T-helper 2 cell treated with Interferon-gamma antibody and Interleukin-4, amounts not matched to agents 5 μg/mL and 100 μg/mL, for 36 hours (primary cell): Measurements from ENCODE around the gene SLC2A11.
"Not testable (repeated sequence)": the region's sequence is repeated elsewhere in the genome, so short reads cannot be mapped to it uniquely, and the experiment has no call there.

Source experiments
- DNase-seq: peaks from one replicate; pipeline ENCODE4 v3.0.0; 2021; ENCODE audit warnings: low spot score
- H3K27ac Mint-ChIP-seq: one replicate; pipeline ENCODE4 v1.8.0; 2021; ENCODE audit warnings: mild to moderate bottlenecking, mixed read lengths
- H3K27me3 Mint-ChIP-seq: one replicate; pipeline ENCODE4 v1.8.0; 2021; ENCODE audit warnings: low read depth, mixed read lengths
- H3K36me3 Mint-ChIP-seq: one replicate; pipeline ENCODE4 v1.8.0; 2021; ENCODE audit warnings: low read depth, mixed read lengths
- H3K4me1 Mint-ChIP-seq: one replicate; pipeline ENCODE4 v1.8.0; 2021; ENCODE audit warnings: low read depth, mixed read lengths
- H3K4me3 Mint-ChIP-seq: one replicate; pipeline ENCODE4 v1.8.0; 2022; ENCODE audit warnings: mild to moderate bottlenecking, moderate library complexity, mixed read lengths
- H3K9me3 Mint-ChIP-seq: one replicate; pipeline ENCODE4 v1.8.0; 2021; ENCODE audit warnings: mixed read lengths

SLC2A11 gene

DNA sequence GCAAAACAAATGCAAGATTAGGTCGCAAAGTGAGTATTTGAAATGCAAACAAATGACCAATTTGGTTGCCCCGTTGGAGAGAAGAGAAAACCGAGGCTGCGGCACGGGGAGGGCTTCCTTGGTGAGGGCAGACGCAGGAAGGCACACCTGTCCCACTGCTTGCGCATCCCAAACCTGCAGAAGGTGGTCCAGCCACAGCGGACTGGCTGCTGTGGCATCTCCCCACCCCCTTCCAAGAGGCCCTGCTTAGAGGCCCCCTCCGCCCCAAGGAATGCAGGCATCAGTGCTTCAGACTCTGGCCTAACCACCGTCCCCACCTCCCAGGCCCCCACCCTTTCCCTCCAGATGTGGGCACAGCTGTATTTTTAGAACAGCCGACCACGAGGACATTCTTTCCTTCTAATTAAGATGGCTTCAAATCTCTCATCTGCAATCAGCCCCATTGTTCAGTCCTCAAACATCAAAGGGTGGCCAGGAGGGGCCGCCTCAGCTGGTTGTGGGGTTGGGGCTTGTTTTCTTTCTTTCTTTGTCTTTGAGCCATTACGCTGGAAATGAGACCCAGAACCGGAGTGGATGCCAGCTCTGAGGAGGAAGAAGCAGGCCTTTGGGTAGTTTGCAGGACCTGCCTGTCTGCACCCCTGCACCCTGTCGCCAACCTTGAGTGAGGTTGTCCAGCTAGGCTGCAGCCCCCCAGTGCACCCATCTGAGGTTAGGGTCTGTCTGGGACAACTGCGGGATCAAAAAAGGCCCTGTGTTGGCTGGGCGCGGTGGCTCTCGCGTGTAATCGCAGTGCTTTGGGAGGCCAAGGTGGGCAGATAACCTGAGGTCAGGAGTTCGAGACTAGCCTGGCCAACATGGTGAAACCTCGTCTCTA, 9.4 kb upstream of the SLC2A11 start:
- Mint-ChIP-seq H3K4me3 (no peak overlapping the region), H3K4me1 (peaks cover 1% of the 10 kb centered on the region)

DNA sequence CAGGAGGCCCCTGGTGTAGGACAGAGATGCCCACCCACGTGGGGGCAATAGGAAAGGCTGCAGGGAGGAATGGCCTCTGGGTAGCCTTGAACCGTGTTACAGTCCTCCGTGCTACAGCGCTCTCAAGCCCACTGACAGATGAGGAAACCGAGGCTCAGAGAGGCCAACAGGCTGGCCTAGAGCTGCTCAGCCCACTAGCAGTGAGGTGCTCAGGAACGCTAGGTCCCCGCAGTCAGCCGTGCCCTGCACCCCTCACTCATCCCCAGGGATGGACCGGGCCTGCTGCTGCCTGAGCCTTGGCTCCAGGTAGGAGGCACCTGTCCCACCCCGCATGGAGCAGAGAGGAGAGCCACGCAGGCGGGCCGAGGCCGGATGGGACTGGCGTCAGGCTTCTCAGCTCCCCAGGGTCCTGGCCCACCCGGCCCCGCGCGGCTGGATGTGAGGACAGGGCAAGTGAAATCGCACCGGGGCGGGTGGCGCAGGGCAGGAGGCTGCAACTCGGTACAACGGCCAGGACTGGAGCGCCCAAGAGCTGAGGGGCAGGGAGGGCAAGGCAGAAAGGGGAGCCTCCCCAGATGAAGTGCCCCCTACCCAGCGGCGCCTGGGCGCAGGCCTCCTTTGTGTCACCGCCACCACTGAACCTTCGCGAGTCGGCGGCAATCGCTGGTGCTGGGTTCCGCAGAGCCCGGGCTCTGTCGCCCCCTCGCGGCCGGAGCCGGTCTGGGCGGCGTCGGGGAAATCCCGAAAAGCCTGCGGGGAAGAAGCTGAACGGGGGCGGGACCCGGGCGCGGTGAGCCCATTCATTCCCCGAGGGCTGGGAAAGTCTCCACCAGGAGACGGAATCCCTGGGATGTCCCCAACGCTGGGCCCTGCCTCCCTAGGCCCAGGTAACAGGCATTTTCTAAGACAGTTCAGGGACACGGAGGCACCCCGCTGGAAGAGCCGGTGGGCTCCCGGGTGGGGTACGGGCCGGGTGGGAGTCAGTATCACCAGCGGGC, 8.4 kb upstream of the SLC2A11 start:
- no peaks in the 10 kb centered on the region for H3K36me3 Mint-ChIP-seq
- no peaks in the 10 kb centered on the region for H3K9me3 Mint-ChIP-seq
- H3K4me3 Mint-ChIP-seq = no peak overlapping the region
- no peak overlapping the region for H3K27ac Mint-ChIP-seq
- H3K27me3 Mint-ChIP-seq = peaks cover 5% of the 10 kb centered on the region
- peaks cover 1% of the 10 kb centered on the region for H3K4me1 Mint-ChIP-seq
- DNase-seq = peak; percentile 85

More for the DNA sequence above, 9.4 kb upstream of the SLC2A11 start:
- Mint-ChIP-seq H3K36me3 (no peaks in the 10 kb centered on the region), H3K9me3 (no peaks in the 10 kb centered on the region), H3K27me3 (peaks cover 5% of the 10 kb centered on the region), H3K27ac (no peak overlapping the region)
- DNase-seq = no peak

DNA sequence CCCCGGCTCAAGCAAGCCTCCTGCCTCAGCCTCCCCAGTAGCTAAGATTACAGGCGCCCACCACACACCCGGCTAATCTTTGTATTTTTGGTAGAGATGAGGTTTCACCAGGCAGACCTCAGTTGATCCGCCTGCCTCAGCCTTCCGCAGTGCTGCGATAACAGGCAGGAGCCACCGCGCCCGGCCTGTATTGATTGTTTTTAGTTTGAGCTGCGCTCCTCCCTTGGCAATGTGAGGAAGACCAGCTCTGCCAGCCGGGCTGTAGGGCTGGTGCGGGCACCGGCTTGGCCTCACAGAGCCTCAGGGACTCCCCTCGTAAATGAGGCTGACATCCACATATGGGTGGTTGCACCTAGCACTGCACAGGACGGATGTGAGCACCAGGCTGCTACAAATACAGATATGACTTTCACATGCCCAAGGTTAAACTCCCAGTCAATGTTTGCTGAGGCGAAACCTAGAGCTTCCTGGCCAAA, 7.5 kb upstream of the SLC2A11 start:
- Mint-ChIP-seq H3K4me1 (peaks cover 1% of the 10 kb centered on the region), H3K4me3 (no peak overlapping the region), H3K27me3 (peaks cover 5% of the 10 kb centered on the region), H3K27ac (no peak overlapping the region), H3K9me3 (no peaks in the 10 kb centered on the region), H3K36me3 (no peaks in the 10 kb centered on the region)
- DNase-seq = no peak

DNA sequence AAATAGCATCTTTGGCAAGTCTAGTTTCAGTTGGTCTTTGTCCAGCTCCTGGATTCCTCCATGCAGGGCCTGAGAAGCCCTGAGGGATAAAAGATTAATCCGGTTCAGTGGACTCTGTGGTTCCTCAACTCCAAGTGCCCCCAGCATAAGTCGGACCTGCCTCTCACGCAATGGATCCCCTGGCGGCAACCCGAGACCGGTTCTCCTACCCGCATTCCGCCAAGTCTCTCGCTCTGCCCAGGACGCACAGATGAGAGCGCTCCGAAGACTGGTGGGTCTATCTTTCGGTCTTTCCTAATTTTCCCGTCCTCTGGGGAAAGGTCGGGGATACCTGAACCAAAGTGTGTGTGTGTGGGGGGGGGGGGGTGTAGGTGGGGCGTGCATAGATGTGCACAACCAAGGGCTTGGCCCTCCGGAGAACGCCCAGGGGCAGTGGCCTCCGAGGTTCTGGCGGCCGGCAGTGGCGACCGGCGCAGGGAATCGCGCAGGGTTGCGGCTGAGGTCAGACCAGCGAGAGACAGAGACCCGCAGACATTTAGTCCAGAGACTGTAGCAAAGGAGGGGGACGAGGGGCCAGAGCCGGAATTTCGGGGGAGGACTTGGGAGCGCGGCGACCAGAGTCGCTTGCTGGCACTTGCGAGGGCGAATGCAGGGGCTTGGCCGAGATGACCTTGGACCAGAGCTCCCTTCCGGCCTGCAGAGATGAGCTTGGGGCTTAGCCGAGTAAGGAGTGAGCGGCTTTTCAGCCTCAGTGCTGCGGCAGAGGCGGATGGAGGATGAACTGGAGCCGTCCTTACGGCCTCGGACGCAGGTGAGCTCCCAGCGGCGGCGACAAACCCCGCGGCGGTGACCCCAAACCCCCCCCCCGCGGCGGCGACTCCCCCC, 712 bp upstream of the SLC2A11 start:
- H3K4me1 Mint-ChIP-seq = peaks cover 13% of the 10 kb centered on the region
- peak overlapping the region; percentile 92 for H3K4me3 Mint-ChIP-seq
- no peaks in the 10 kb centered on the region for H3K36me3 Mint-ChIP-seq
- peaks cover 7% of the 10 kb centered on the region for H3K27me3 Mint-ChIP-seq
- no peaks in the 10 kb centered on the region for H3K9me3 Mint-ChIP-seq
- DNase-seq = peak; percentile 24
- peak overlapping the region; percentile 86 for H3K27ac Mint-ChIP-seq

DNA sequence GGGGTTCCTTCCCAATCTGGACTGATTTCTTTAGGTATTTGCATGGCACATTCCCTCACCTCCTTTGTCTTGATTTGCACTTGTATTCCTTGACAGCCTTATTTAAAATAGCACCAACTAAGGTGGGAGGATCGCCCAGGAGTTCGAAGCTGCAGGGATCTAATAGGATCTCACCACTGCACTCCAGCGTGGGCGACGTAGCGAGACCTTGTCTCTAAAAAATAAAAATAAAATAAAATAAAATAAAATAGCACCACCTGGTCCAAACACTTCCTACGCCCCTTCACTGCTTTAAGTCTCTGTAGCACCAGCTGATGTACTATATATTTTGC, 775 bp downstream of the SLC2A11 start:
- peak overlapping the region; percentile 92 for H3K4me3 Mint-ChIP-seq
- H3K9me3 Mint-ChIP-seq = no peaks in the 10 kb centered on the region
- no peaks in the 10 kb centered on the region for H3K36me3 Mint-ChIP-seq
- peaks cover 17% of the 10 kb centered on the region for H3K4me1 Mint-ChIP-seq
- peaks cover 7% of the 10 kb centered on the region for H3K27me3 Mint-ChIP-seq
- DNase-seq = no peak
- H3K27ac Mint-ChIP-seq = peak overlapping the region; percentile 75

DNA sequence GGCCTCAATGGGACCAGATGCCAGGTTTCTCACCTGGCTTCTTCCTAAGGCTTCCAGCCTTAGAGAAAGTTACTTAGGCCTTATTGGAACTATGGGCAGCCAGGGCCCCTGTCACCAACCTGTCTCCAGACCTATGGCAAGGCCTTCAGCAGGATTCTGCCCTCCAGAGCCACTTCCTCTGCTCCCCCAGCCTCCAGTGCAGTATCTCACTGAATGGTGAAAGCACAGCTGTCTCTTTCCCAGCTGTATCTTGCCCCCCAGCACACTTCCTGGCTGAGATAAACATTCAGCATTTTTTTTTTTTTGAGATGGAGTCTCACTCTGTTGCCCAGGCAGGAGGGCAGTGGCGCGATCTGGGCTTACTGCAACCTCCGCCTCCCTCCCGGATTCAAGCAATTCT, 1.5 kb downstream of the SLC2A11 start:
- Mint-ChIP-seq H3K9me3 (no peaks in the 10 kb centered on the region), H3K4me1 (peaks cover 17% of the 10 kb centered on the region), H3K27me3 (peaks cover 7% of the 10 kb centered on the region), H3K27ac (no peak overlapping the region), H3K4me3 (peak overlapping the region; percentile 92), H3K36me3 (no peaks in the 10 kb centered on the region)
- DNase-seq = no peak

DNA sequence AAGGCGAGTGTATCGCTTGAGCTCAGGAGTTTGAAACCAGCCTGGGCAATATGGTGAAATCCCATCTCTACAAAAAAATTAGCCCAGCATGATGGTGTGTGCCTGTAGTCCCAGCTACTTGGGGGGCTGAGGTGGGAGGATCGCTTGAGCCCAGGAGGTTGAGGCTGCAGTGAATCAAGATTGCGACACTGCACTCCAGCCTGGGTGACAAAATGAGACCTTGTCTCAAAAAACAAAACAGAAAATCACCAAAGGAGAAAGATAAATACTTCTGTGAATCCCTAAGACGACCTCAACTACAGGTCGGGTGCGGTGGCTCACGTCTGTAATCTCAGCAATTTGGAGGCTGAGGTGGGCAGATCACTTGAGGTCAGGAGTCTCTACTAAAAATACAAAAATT, 2.5 kb downstream of the SLC2A11 start:
- DNase-seq, H3K27me3 Mint-ChIP-seq, H3K36me3 Mint-ChIP-seq, H3K9me3 Mint-ChIP-seq, H3K27ac Mint-ChIP-seq, H3K4me3 Mint-ChIP-seq: not testable (repeated sequence)
- peaks cover 17% of the 10 kb centered on the region for H3K4me1 Mint-ChIP-seq

DNA sequence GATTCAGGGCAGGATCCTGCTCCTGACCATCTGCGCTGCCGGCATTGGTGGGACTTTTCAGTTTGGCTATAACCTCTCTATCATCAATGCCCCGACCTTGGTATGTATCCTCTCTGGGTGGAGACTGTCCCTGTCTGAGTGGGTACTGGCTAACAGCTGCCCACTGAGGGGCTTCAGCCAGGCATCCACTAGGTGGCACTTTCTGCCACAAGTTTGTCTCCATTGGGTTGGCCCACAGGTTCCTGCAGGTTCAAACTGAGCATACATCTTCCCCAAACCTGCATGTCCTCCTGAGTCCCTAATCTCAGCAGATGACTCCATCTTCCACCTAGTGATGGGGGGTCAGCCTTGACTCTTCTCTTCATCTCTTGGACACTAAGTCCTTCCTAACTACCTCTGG, 4.4 kb downstream of the SLC2A11 start:
- Mint-ChIP-seq H3K4me1 (peaks cover 17% of the 10 kb centered on the region), H3K27ac (no peak overlapping the region), H3K9me3 (no peaks in the 10 kb centered on the region), H3K36me3 (no peaks in the 10 kb centered on the region), H3K27me3 (peaks cover 3% of the 10 kb centered on the region), H3K4me3 (no peak overlapping the region)
- peak; percentile 36 for DNase-seq

DNA sequence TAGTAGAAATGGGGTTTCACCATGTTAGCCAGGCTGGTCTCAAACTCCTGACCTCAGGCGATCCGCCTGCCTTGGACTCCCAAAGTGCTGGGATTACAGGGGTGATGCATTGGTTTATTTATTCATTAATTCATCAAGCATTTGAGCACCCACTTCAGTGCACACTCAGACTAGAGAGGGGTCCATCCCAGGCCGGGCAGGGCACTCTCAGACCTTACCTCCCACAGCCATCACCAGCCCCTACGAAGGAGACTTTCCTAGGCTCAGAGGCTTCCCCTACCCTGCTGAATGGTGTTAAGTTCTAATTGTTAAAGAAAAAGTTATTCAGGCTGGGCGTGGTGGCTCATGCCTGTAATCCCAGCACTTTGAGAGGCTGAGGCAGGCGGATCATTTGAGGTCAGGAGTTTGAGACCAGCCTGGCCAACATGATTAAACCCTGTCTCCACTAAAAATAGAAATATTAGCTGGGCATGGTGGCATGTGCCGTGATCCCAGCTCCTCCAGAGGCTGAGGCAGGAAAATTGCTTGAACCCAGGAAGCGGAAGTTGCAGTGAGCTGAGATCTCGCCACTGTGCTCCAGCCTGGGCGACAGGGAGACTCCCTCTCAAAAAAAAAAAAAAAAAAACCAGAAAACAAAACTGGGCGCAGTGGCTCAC, 7.0 kb downstream of the SLC2A11 start:
- not testable (repeated sequence) for H3K9me3 Mint-ChIP-seq, H3K27me3 Mint-ChIP-seq, H3K36me3 Mint-ChIP-seq, H3K27ac Mint-ChIP-seq, H3K4me1 Mint-ChIP-seq, DNase-seq, H3K4me3 Mint-ChIP-seq

DNA sequence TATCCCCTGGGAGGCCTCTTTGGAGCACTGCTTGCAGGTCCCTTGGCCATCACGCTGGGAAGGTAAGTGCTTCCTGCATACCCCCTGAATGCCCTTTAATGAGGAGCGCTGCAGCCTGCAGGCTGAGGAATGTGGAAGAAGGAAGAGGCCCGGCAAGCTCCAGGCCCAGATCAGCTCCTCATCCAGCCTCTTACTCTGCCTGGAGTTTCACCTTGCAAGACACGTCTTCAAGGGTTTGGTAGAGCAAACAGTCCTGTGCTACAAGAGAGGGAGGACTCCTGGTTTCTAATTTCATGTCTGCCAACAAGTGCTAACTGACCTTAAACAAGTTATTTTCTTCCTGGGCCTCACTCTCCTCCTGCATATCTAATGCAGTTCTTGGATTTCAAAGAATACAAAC, 10.9 kb downstream of the SLC2A11 start:
- Mint-ChIP-seq H3K4me1 (no peaks in the 10 kb centered on the region), H3K4me3 (no peak overlapping the region), H3K27me3 (no peaks in the 10 kb centered on the region), H3K9me3 (no peaks in the 10 kb centered on the region), H3K27ac (no peak overlapping the region), H3K36me3 (no peaks in the 10 kb centered on the region)
- no peak for DNase-seq

DNA sequence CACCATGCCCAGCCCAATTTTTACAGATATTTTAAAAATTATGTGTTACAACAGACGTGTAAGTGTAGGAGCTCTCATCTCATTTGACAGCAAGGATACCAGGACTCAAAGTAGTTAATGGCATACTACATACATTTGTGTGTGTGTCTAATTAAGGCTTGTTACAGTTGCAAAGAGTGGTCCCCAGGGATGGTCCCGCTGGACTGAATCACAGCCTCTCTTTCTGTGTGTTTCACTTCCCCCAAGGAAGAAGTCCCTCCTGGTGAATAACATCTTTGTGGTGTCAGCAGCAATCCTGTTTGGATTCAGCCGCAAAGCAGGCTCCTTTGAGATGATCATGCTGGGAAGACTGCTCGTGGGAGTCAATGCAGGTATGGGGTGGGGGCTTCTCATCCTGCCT, 17.2 kb downstream of the SLC2A11 start:
- Mint-ChIP-seq H3K27me3 (no peaks in the 10 kb centered on the region), H3K4me1 (no peaks in the 10 kb centered on the region), H3K4me3 (no peak overlapping the region), H3K9me3 (no peaks in the 10 kb centered on the region), H3K27ac (no peak overlapping the region), H3K36me3 (no peaks in the 10 kb centered on the region)
- DNase-seq = no peak

DNA sequence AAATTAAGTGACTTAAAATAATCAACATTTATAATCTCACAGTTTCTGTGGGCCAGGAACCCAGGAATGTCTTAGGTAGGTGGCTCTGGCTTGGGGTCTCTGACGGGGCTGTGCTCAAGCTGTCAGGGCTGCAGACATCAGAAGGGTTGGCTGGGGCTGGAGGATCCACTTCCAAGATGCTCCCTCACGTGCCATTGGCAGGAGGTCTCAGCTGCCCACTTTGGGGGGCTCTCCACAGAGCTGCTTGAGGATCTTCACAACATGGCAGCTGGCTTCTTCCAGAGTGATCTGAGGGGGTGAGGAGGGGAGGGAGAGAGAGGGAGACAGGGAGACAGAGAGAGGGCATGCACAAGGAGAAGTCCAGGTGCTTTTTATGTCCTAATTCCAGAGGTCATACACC, 18.1 kb downstream of the SLC2A11 start:
- Mint-ChIP-seq H3K9me3 (no peaks in the 10 kb centered on the region), H3K27ac (no peak overlapping the region), H3K36me3 (no peaks in the 10 kb centered on the region)

DNA sequence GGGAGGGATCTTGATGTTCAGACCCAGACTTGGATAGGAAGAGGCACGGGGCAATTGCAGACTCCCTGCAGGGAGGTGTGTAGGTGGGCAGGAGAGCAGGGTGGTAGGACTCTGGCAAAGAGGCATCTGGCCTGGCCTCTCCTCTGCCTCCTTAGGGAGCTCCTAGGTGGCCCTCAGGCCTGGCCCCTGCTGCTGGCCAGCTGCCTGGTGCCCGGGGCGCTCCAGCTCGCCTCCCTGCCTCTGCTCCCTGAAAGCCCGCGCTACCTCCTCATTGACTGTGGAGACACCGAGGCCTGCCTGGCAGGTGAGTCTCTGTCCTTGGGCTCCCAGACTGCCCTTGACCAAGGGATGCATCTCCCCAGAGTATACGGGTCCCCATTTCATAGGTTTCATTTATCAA, 19.9 kb downstream of the SLC2A11 start:
- Mint-ChIP-seq H3K9me3 (no peaks in the 10 kb centered on the region), H3K36me3 (no peaks in the 10 kb centered on the region), H3K27ac (no peak overlapping the region), H3K4me3 (no peak overlapping the region), H3K4me1 (no peaks in the 10 kb centered on the region), H3K27me3 (no peaks in the 10 kb centered on the region)
- no peak for DNase-seq

More for the DNA sequence above, 18.1 kb downstream of the SLC2A11 start:
- Mint-ChIP-seq H3K4me1 (no peaks in the 10 kb centered on the region), H3K27me3 (no peaks in the 10 kb centered on the region), H3K4me3 (no peak overlapping the region)
- no peak for DNase-seq
